ENCODE results near the gene SPPL3.

GRCh38 chr12:120914794-120915193, 10.6 kb upstream of the SPPL3 start:
- no peak for TF ChIP-seq POLR2AphosphoS5 (IDR thresholded peaks at IDR 0.05; ENCODE audit: low read depth)
- TF ChIP-seq CTCF (IDR thresholded peaks at IDR 0.05; ENCODE audit: insufficient read depth, low read length): no peak
- no peak for TF ChIP-seq GABPA (IDR thresholded peaks at IDR 0.05; ENCODE audit: low read depth)
- no peak for TF ChIP-seq SPI1 (IDR thresholded peaks at IDR 0.05; ENCODE audit: borderline replicate concordance, low read depth)

Data from HL-60 (cell line).